GM12878 (cell line): ENCODE data around the gene GNAL. TPM values are rescaled to one million over a fixed set of nuclear protein-coding genes. Genes with fewer than 3 reads are reported as not detected.

ENCODE experiments used
- ATAC-seq: fragments of 200-7000 bp; cut with Tn5 transposase; 3 replicates; pipeline ENCODE4 v1.9.1; 2020; ENCODE audit warnings: mild to moderate bottlenecking, moderate library complexity
- BruUV-seq: library from RNA; stranded (reverse); fragments of 400-500 nt; replicated peaks from 2 replicates; lab custom pipeline; 2021; lab: Mats Ljungman, UMichigan
- CTCF ChIA-PET: fragments of 300-600 bp; sonication (Branson Sonifier 250); formaldehyde crosslinking; extraction: SDS; loops from one replicate; lab custom pipeline; 2021; ENCODE audit warnings: inconsistent platforms; lab: Yijun Ruan, JAX
- POLR2A ChIA-PET: fragments of 350-600 bp; formaldehyde crosslinking; extraction: SDS; loops from one replicate; lab custom pipeline; 2021; ENCODE audit warnings: inconsistent platforms; lab: Charles Lee
- RAD21 ChIA-PET: fragments of 300-600 bp; sonication (Branson Sonifier 250); formaldehyde crosslinking; loops from one replicate; lab custom pipeline; 2023; ENCODE audit warnings: antibody characterized with exemption; ENCODE audit not compliant: unreplicated experiment; lab: Charles Lee
- SMC1A ChIA-PET: fragments of 300-600 bp; sonication (Branson Sonifier 250); formaldehyde crosslinking; loops from one replicate; lab custom pipeline; 2023; ENCODE audit not compliant: unreplicated experiment, uncharacterized antibody; lab: Charles Lee
- DNase-seq: peaks from one replicate; pipeline ENCODE4 v3.0.0-alpha.2; 2011; ENCODE audit warnings: low read depth, low spot score
- FAIRE-seq: peaks from 3 replicates; lab custom pipeline; 2011; peaks lifted over from hg19 to GRCh38; lab: Jason Lieb, UNC
- H2AFZ ChIP-seq: 2 replicates; pipeline ENCODE4 v1.6.0; 2011; ENCODE audit warnings: low read depth, low read length, control low read depth; ENCODE audit not compliant: control insufficient read depth
- H3K27ac ChIP-seq: 2 replicates; pipeline ENCODE4 v1.5.1; 2011; ENCODE audit warnings: control low read depth; ENCODE audit not compliant: control insufficient read depth, insufficient read depth
- H3K27me3 ChIP-seq, 2 experiments: replicated peaks in 1 of 2; 2 replicates each; pipeline versions ENCODE4 v1.6.0 to v1.6.1; 2011; ENCODE audit warnings: low read length in 1 of 2; ENCODE audit not compliant: control insufficient read depth in 2 of 2, insufficient read depth in 2 of 2
- H3K36me3 ChIP-seq, 2 experiments: 2 replicates each; pipeline ENCODE4 v1.5.1; 2011; ENCODE audit warnings: low read length in 1 of 2; ENCODE audit not compliant: control insufficient read depth in 2 of 2, insufficient read depth in 2 of 2
- H3K4me1 ChIP-seq: 2 replicates; pipeline ENCODE4 v1.6.1; 2011; ENCODE audit warnings: mild to moderate bottlenecking, low read length, moderate library complexity, mixed read lengths; ENCODE audit not compliant: control insufficient read depth, insufficient read depth
- H3K4me2 ChIP-seq: 2 replicates; pipeline ENCODE4 v1.6.0; 2011; ENCODE audit warnings: control low read depth; ENCODE audit not compliant: control insufficient read depth, insufficient read depth
- H3K4me3 ChIP-seq: fragments of 200-600 bp; sonication (generic); 2 replicates; pipeline ENCODE4 v1.5.1; 2016
- H3K79me2 ChIP-seq: 2 replicates; pipeline ENCODE4 v1.6.0; 2011; ENCODE audit warnings: low read length; ENCODE audit not compliant: control insufficient read depth, insufficient read depth
- H3K9ac ChIP-seq: 2 replicates; pipeline ENCODE4 v1.8.0; 2011; ENCODE audit warnings: low read length, control low read depth, mixed read lengths; ENCODE audit not compliant: control insufficient read depth, insufficient read depth
- H3K9me3 ChIP-seq: replicated peaks from 3 replicates; pipeline ENCODE4 v1.5.1; 2011; ENCODE audit warnings: mild to moderate bottlenecking, low read length; ENCODE audit not compliant: control insufficient read depth, insufficient read depth
- H4K20me1 ChIP-seq: 2 replicates; pipeline ENCODE4 v1.6.0; 2011; ENCODE audit not compliant: control insufficient read depth, insufficient read depth
- ETV6 ChIP-seq, 2 experiments: fragments of 450-650 bp in 1 of 2; IDR thresholded peaks in 1 of 2; conservative IDR thresholded peaks in 1 of 2; 2 replicates each; pipeline ENCODE4 v1.6.1; 2014; ENCODE audit warnings: antibody characterized with exemption in 1 of 2, borderline replicate concordance in 1 of 2, low read depth in 1 of 2, mild to moderate bottlenecking in 1 of 2, moderate library complexity in 1 of 2
- GABPA ChIP-seq: IDR thresholded peaks from 2 replicates; pipeline ENCODE4 v1.6.1; 2014; ENCODE audit warnings: antibody characterized with exemption, low read depth, mild to moderate bottlenecking, inconsistent platforms
- IRF5 ChIP-seq: fragments of 450-650 bp; IDR thresholded peaks from 2 replicates; pipeline ENCODE4 v1.6.1; 2017; ENCODE audit warnings: borderline replicate concordance
- KAT2A ChIP-seq: conservative IDR thresholded peaks from 2 replicates; pipeline ENCODE4 v1.6.1; 2011; ENCODE audit warnings: low read depth, low read length; ENCODE audit not compliant: control insufficient read depth
- MTA3 ChIP-seq: IDR thresholded peaks from 2 replicates; pipeline ENCODE4 v1.6.1; 2012; ENCODE audit warnings: low read length, inconsistent platforms, borderline replicate concordance
- NFIC ChIP-seq: IDR thresholded peaks from 2 replicates; pipeline ENCODE4 v1.6.1; 2012; ENCODE audit warnings: low read depth, mild to moderate bottlenecking, inconsistent platforms, low read length, moderate library complexity
- PAX5 ChIP-seq: IDR thresholded peaks from 2 replicates; pipeline ENCODE4 v1.6.1; 2011; ENCODE audit warnings: low read depth, low read length, borderline replicate concordance
- PAX8 ChIP-seq: fragments of 450-650 bp; IDR thresholded peaks from 2 replicates; pipeline ENCODE4 v1.6.1; 2017; ENCODE audit warnings: mild to moderate bottlenecking, moderate library complexity
- POLR2AphosphoS5 ChIP-seq: IDR thresholded peaks from 2 replicates; pipeline ENCODE4 v1.6.1; 2011; ENCODE audit warnings: mild to moderate bottlenecking, low read length, inconsistent platforms
- PRDM15 ChIP-seq: fragments of 450-650 bp; formaldehyde crosslinking; IDR thresholded peaks from 2 replicates; pipeline ENCODE4 v1.4.0; 2020; ENCODE audit warnings: mild to moderate bottlenecking, moderate library complexity
- RAD21 ChIP-seq: IDR thresholded peaks from 2 replicates; pipeline ENCODE4 v1.6.1; 2011; ENCODE audit warnings: mild to moderate bottlenecking, low read depth, low read length, moderate library complexity; ENCODE audit not compliant: insufficient read depth
- RFX5 ChIP-seq: IDR thresholded peaks from 2 replicates; pipeline ENCODE4 v1.6.1; 2011; ENCODE audit warnings: low read depth, low read length, improper control_type of control experiment
- ZNF622 ChIP-seq: fragments of 450-650 bp; IDR thresholded peaks from 2 replicates; pipeline ENCODE4 v1.6.1; 2017; ENCODE audit warnings: mild to moderate bottlenecking, inconsistent platforms
- ZSCAN29 ChIP-seq: fragments of 450-650 bp; IDR thresholded peaks from 2 replicates; pipeline ENCODE4 v1.6.1; 2017; ENCODE audit warnings: mild to moderate bottlenecking, moderate library complexity
- WGBS: methylation state at CpG from one replicate; pipeline ENCODE4 v1.1.6; 2016; ENCODE audit warnings: low lambda C conversion rate; ENCODE audit not compliant: insufficient replicate concordance, insufficient coverage; ENCODE audit errors: missing lambda C conversion rate; 5-methylcytosine and 5-hydroxymethylcytosine counted together
- in situ Hi-C: fragments of 300-500 bp; cut with MboI; formaldehyde crosslinking; loops from 9 replicates; pipeline ENCODE4 v1.14.3; 2018; ENCODE audit warnings: mixed read lengths
- intact Hi-C: fragments of 100-400 bp; cut with micrococcal nuclease; formaldehyde crosslinking; loops from one replicate; pipeline ENCODE4 v1.14.2; 2022; ENCODE audit not compliant: unreplicated experiment
- polyA plus RNA-seq, 11 experiments: library from polyadenylated mRNA; depleted of rRNA in 4 of 11; unstranded in 6 of 11; stranded (reverse) in 5 of 11; fragments of >200 nt; fragmentation: Nextera tagmentation in 4 of 11; fragmentation: Illumina TruSeq in 1 of 11; extraction: Ambion mirVana in 4 of 11; extraction: Trizol in 1 of 11; gene quantifications; 1 replicate in 1 of 11; 2 replicates in 10 of 11; pipeline versions ENCODE4 v1.2.1 to v1.2.3, GENCODE V29; 2011 to 2016; ENCODE audit warnings: inconsistent platforms in 2 of 11, missing spikeins in 2 of 11, low read depth in 1 of 11
- total RNA-seq, 4 experiments: library from RNA; depleted of rRNA in 3 of 4; stranded (reverse); fragments of >200 nt in 3 of 4; fragmentation: Illumina TruSeq in 1 of 4; extraction: Trizol in 1 of 4; gene quantifications; 2 replicates each; pipeline versions ENCODE4 v1.2.1 to v1.2.3, GENCODE V29; 2013 to 2021

GNAL gene
- total and polyA plus RNA-seq, 10 of the 15 experiments (the other 5 are each of a cell fraction or from before 2014, with no cell fraction given): 0.02 to 0.39 (median 0.05) TPM; not detected in 5

- no peak overlapping the region for H2AFZ ChIP-seq
- in situ Hi-C loops: no loop called here
- no peaks in the 10 kb centered on the region for H3K4me1 ChIP-seq
- H3K4me2 ChIP-seq: no peak overlapping the region
- no peak overlapping the region for H3K4me3 ChIP-seq
- FAIRE-seq: no peak
- ChIA-PET CTCF (interaction anchor here (1.4 to 1.5 kb wide), 2 partner anchors 69 to 259 kb away, joined by 3 read pairs; no protein-coding TSS in a partner anchor), POLR2A (no interaction called here), RAD21 (no interaction called here), SMC1A (no interaction called here)
- TF ChIP-seq ETV6 (conservative IDR thresholded peaks at IDR 0.05 in 1 of 2, IDR thresholded peaks at IDR 0.05 in 1 of 2; ENCODE audit: borderline replicate concordance in 1 of 2, low read depth in 1 of 2) (no peak), IRF5 (no peak), KAT2A (no peak), PAX5 (no peak), POLR2AphosphoS5 (no peak), PAX8 (no peak)
- no peaks in the 10 kb centered on the region for H4K20me1 ChIP-seq
- intact Hi-C loops: loop anchor here (5.0 kb wide), 1 partner anchor 67 kb away; no protein-coding TSS in a partner anchor
- WGBS: 26% methylated on average over 5 of the region's 5 CpGs
- H3K9me3 ChIP-seq: no peaks in the 10 kb centered on the region
- no peak for DNase-seq
- no peak for ATAC-seq
- no peak overlapping the region for H3K27ac ChIP-seq
- H3K79me2 ChIP-seq: no peaks in the 10 kb centered on the region
- H3K9ac ChIP-seq: no peak overlapping the region
- H3K27me3 ChIP-seq: 0 out of 4 replicates have a peak, but pooled peaks cover 0 to 2% of the 10 kb centered on the region in 2 experiments
- no peaks in the 10 kb centered on the region for H3K36me3 ChIP-seq
- no TSS peak for BruUV-seq
Measured at GRCh38 chr18:11724781-11725180, 35.7 kb downstream of the GNAL start.

GRCh38 chr18:11726556-11726955 lies 37.5 kb downstream of the GNAL start:
- H3K36me3 ChIP-seq: no peaks in the 10 kb centered on the region
- ChIA-PET POLR2A (no interaction called here), CTCF (no interaction called here), SMC1A (no interaction called here), RAD21 (no interaction called here)
- intact Hi-C loops: loop anchor here (5.0 kb wide), 1 partner anchor 69 kb away; no protein-coding TSS in a partner anchor
- no peak overlapping the region for H3K9ac ChIP-seq
- H3K27ac ChIP-seq: no peak overlapping the region
- no peak overlapping the region for H3K4me3 ChIP-seq
- H4K20me1 ChIP-seq: no peaks in the 10 kb centered on the region
- no peak overlapping the region for H2AFZ ChIP-seq
- FAIRE-seq (no peak), DNase-seq (no peak), ATAC-seq (no peak)
- H3K4me2 ChIP-seq: no peak overlapping the region
- WGBS: 0% methylated on average over 2 of the region's 2 CpGs
- no peaks in the 10 kb centered on the region for H3K9me3 ChIP-seq
- H3K79me2 ChIP-seq: no peaks in the 10 kb centered on the region
- in situ Hi-C loops: no loop called here
- BruUV-seq: no TSS peak
- H3K4me1 ChIP-seq: no peaks in the 10 kb centered on the region
- 0 out of 4 replicates have a peak, but pooled peaks cover 0 to 2% of the 10 kb centered on the region in 2 experiments for H3K27me3 ChIP-seq
- TF ChIP-seq RAD21: no peak
- TF ChIP-seq MTA3: no peak
- no peak for TF ChIP-seq GABPA
- no peak for TF ChIP-seq NFIC
- TF ChIP-seq ZNF622: no peak
- TF ChIP-seq PRDM15: no peak
- TF ChIP-seq RFX5: no peak
- TF ChIP-seq ZSCAN29: no peak
